ENCODE data around the gene ADGRF5.
"Not testable (repeated sequence)": the region's sequence is repeated elsewhere in the genome, so short reads cannot be mapped to it uniquely, and the experiment has no call there.

ADGRF5 gene

DNA sequence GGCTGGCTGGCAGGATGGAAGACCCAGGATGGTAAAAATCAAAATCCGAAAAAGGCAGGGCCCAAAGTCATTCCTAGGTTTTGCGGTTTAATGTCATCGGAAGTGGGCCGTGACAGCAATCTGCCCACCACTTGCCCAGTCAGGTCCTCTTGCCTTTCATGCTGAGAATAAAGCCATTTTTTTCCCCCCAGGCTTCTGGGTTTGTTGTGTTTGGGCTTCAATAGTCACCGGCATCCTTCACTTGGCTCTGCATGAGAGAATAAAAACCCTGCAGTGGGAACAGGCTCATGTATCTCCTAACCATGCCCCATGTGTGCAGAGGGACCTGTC lies 72.4 kb downstream of the ADGRF5 start:
- TF ChIP-seq CTCF (IDR thresholded peaks at IDR 0.05), result no peak
- TF ChIP-seq ZFX (IDR thresholded peaks at IDR 0.05; ENCODE audit: borderline replicate concordance), result no peak
- no peak overlapping the region for H3K27ac ChIP-seq

DNA sequence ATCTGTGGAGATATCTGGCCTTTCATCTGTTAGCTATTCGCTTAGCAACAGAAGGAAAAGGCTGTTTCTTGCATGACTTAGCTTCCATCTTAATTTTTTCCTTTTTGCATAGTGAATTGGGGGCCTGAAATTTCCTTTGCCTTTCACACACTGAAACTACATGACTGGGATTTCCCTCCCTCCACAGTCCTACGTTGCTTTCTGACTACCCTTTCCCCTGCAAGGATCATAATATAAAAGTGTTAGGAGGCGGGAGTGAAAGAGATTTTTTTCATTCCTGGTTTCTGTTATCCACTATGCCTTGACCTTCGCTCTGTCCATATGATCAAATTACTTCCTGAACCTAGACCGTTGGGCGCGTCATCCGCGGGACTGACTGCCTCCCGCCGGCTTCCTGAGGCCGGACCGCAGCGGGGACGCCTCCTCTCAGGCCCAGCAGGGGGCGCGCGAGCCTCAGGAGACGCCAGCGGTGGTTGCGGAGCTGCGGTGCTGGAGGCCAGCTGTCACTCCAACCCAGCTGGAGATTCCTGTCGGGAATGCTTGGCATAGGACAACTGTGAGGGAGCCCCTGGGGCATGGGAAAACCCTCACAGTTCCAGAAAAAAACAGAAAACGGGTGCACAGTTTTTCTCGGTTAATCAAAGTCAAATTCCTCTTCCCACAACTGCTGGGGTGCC lies 72.9 kb downstream of the ADGRF5 start:
- TF ChIP-seq ZFX (IDR thresholded peaks at IDR 0.05; ENCODE audit: borderline replicate concordance) (no peak), CTCF (IDR thresholded peaks at IDR 0.05) (peak; percentile 94)
- H3K27ac ChIP-seq, result no peak overlapping the region

DNA sequence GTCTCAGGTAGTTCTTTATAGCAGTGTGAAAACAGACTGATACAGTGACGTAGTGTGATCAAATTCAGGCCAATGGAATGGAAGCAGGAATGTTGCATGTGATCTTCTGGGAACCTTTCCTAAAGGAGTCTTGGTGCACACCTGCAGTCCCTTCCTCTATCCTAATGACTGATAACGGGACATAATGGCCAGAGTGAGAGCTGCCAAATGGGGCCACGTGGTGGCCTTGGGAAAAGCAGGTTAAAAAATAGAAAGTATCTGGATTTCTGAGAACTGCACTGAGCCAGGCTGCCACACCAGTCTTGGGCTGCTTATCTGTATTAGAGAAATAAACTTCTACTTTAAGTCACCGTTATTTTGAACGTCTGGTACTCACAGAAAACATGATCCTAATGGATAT lies 76.6 kb downstream of the ADGRF5 start:
- no peak overlapping the region for H3K27ac ChIP-seq
- no peak for TF ChIP-seq ZFX (IDR thresholded peaks at IDR 0.05; ENCODE audit: borderline replicate concordance)
- TF ChIP-seq CTCF (IDR thresholded peaks at IDR 0.05), result no peak

DNA sequence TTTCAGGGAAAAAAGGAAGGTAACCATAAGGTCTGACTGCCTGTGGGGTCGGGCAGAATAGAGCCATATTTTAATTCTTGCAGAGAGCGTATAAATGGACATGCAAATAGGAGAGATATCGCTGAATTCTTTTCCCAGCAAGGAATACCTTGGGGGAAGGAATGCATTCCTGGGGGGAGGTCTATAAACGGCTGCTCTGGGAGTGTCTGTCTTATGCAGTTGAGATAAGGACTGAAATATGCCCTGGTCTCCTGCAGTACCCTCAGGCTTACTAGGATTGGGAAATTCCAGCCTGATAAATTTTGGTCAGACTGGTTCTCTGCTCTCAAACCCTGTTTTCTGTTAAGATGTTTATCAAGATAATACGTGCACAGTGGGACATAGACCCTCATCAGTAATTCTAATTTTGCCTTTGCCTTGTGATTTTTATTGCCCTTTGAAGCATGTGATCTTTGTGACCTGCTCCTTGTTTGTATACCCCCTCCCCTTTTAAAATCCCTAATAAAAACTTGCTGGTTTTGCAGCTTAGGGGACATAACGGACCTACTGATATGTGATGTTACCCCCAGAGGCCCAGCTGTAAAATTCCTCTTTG lies 79.4 kb downstream of the ADGRF5 start:
- H3K27ac ChIP-seq, result not testable (repeated sequence)

DNA sequence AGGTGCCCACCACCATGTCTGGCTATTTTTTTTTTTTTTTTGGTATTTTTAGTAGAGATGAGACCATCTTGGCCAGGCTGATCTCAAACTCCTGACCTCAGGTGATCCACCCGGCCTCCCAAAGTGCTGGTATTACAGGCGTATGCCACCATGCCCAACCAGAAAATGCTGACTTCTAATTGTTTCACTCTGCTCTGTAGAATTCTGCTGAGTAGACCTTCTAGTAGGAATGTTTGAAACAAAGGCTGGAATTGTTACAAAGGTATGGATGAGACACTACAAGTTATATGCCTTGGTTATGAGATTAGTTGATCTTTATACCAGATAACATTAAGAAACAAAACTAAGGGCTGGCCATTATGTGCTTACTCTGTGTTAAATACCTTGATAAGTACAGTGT lies 83.7 kb downstream of the ADGRF5 start:
- no peak for TF ChIP-seq CTCF (IDR thresholded peaks at IDR 0.05)
- no peak for TF ChIP-seq ZFX (IDR thresholded peaks at IDR 0.05; ENCODE audit: borderline replicate concordance)
- H3K27ac ChIP-seq, result no peak overlapping the region

DNA sequence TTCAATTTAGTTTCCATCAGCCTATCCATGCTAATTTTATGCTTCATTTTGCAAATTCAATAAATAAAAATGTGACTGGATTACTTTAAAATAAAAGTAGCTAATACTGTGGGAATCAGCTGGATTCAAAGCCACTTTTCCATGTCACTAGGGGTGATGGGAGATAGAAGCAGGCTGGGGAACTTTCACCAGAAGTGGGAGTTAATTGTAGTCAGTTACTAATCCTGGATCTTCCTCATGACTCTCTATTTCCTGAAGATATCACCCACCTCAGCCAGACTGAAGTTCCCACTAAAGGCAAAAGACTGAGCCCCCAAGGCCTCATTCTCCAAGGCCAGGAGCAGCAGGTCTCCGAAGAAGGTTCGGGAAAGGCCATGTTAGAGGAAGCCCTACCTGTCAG lies 86.7 kb downstream of the ADGRF5 start:
- H3K27ac ChIP-seq, result not testable (repeated sequence)

DNA sequence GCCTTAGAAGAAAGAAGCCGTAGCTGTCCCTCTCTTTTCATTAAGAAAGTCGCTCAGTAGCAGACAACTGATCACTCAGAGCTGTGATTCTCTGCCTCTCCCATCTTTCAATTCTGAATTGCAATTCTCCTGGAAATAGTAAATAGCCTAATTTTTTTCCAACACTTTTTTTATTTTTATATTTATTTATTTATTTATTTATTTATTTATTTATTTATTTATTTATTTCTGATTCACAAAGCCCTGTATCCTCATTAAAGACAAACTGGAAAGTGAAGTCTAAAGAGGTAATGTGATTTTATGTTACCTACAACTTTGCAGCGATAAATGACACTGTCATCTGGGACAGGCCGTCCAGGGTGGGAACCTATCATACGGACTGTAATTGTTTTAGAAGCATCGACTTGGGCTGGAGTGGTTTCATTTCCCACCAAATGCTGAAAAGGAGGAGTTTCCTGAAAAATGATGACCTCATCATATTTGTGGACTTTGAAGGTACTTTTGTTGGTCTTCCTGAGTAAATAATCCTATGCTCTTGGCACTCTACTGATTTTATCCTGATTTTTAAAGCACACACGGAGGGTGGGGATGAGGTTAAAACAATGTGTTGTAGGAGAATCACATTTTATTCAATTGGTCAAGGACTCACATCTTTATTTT lies 87.4 kb downstream of the ADGRF5 start:
- not testable (repeated sequence) for H3K27ac ChIP-seq

DNA sequence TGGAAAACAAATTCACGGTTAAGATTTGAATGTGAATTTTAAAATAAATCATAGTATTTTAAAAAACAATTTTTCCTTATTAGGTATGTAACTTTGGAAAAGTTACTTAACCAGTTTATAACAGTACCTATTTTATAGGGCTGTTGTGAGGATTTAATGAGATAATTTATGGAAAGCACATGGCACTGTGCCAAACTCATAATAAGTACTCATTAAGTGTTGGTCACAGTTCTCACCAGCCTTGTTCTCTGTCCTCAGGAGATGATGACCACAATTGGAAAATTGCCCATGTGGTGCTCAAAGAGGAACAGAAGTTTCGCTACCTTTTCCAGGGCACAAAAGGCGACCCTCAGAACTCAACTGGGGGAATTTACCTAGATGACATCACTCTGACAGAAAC lies 88.9 kb downstream of the ADGRF5 start:
- TF ChIP-seq ZFX (IDR thresholded peaks at IDR 0.05; ENCODE audit: borderline replicate concordance), result no peak
- no peak for TF ChIP-seq CTCF (IDR thresholded peaks at IDR 0.05)

DNA sequence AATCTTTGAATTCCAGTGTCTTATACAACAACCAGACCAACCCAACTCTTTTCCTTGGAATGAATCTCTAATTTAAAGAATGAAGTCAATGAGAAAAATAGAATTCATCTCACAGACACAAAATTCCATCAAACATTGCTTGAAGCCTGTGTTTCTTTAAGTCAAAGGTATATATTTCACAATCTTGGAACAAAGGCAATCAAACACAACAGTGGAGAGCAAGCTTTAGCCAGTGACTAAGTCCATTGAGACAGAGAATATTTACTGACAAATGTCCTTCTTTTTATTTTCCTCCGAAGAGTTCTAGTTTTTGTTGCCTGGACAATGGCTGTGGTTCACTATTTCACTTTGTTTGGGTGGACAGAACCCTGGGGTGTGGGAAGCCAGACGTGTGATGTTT lies 92.8 kb downstream of the ADGRF5 start:
- no peak overlapping the region for H3K27ac ChIP-seq
- no peak for TF ChIP-seq ZFX (IDR thresholded peaks at IDR 0.05; ENCODE audit: borderline replicate concordance)
- no peak for TF ChIP-seq CTCF (IDR thresholded peaks at IDR 0.05)

More for the DNA sequence above, 88.9 kb downstream of the ADGRF5 start:
- no peak overlapping the region for H3K27ac ChIP-seq

All from 22Rv1 (cell line).